Fibroblast of skin of right biceps (primary cell): ENCODE results near the gene PATJ.
"Not testable (repeated sequence)": the region's sequence is repeated elsewhere in the genome, so short reads cannot be mapped to it uniquely, and the experiment has no call there.

Source experiments
- DNase-seq: peaks from one replicate; pipeline ENCODE4 v3.0.0-alpha.2; 2013

Gene PATJ

GRCh38 chr1:62184336-62184735 lies 442.1 kb downstream of the PATJ start:
- no peak for DNase-seq

DNA sequence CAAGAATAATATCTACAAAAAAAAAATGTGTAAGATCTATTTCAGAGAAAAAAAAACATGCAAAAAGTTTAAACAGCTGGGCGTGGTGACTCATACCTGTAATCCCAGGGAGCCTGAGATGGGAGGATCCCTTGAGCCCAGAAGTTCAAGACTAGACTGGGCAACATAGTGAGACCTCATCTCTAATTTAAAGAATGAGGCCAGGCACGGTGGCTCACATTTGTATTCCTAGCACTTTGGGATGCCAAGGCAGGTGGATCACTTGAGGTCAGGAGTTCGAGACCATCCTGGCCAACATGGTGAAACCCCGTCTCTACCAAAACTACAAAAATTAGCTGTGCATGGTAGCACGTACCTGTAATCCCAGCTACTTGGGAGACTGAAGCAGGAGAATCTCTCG lies 443.0 kb downstream of the PATJ start:
- DNase-seq: not testable (repeated sequence)

DNA sequence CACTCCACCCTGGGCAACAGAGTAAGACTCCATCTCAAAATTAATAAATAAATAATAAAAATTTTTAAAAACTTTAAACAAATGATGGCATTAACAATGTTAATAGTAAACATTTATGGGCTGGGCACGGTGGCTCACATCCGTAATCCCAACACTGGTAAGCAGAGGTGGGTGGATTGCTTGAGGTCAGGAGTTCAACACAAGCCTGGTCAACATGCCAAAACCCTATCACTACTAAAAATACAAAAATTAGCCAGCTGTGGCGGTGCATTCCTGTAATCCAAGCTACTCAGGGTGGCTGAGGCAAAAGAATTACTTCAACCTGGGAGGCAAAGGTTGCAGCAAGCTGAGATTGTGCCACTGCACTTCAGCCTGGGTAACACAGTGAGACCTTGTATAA lies 443.4 kb downstream of the PATJ start:
- DNase-seq: no peak

- no peak for DNase-seq
Measured at GRCh38 chr1:62187548-62187947, 445.3 kb downstream of the PATJ start.

GRCh38 chr1:62188111-62188510 lies 445.8 kb downstream of the PATJ start:
- no peak for DNase-seq

- DNase-seq: peak; percentile 45
Measured at GRCh38 chr1:62194651-62195544, 452.6 kb downstream of the PATJ start, which contains the start of gene L1TD1. TSS of gene L1TD1 (plus strand) at chr1:62194849. CDS start at chr1:62206629, 11,780 bp downstream.

DNA sequence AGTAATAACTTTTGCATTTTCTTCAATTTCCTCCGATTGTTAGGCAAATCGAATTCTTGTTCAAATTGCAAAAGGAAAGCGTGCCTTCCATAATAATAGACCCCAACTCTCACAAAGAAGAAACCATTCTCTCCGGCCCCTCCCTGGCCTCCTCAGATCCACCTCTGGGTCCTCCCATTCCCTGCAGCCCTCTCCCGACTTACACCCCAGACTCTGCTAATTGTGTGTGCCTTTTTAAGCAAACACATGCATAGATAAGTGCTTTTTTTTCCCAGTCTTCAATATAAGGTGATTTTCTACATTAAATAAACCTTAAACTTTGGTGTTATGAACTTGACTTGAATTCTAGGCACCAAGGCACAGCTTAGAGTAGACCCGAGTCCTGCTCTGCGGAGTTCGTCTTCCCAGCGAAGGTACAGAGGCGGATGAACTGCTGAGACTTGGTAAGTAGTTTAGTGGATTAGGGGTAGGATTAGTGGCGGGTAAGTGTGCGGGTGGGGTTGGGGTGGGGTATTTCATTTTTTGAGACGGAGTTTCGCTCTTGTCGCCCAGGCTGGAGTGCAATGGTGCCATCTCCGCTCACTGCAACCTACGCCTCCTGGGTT lies 453.9 kb downstream of the PATJ start:
- DNase-seq: no peak

GRCh38 chr1:62198069-62198780 lies 455.9 kb downstream of the PATJ start:
- DNase-seq: no peak

GRCh38 chr1:62198781-62199125 lies 456.5 kb downstream of the PATJ start:
- peak; percentile 16 for DNase-seq

DNA sequence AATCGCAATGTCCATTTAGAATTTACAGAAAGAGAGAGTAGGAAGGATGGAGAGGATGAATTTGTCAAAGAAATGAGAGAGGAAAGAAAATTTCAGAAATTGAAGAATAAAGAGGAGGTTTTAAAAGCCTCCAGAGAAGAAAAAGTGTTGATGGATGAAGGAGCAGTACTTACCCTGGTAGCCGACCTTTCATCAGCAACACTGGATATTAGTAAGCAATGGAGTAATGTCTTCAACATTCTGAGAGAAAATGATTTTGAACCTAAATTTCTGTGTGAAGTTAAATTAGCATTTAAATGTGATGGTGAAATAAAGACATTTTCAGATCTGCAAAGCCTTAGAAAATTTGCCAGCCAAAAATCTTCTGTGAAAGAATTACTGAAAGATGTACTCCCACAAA lies 464.9 kb downstream of the PATJ start:
- DNase-seq: no peak

GRCh38 chr1:62208087-62208486 lies 465.8 kb downstream of the PATJ start:
- DNase-seq: no peak

- no peak for DNase-seq
Measured at GRCh38 chr1:62208970-62209369, 466.7 kb downstream of the PATJ start.

DNA sequence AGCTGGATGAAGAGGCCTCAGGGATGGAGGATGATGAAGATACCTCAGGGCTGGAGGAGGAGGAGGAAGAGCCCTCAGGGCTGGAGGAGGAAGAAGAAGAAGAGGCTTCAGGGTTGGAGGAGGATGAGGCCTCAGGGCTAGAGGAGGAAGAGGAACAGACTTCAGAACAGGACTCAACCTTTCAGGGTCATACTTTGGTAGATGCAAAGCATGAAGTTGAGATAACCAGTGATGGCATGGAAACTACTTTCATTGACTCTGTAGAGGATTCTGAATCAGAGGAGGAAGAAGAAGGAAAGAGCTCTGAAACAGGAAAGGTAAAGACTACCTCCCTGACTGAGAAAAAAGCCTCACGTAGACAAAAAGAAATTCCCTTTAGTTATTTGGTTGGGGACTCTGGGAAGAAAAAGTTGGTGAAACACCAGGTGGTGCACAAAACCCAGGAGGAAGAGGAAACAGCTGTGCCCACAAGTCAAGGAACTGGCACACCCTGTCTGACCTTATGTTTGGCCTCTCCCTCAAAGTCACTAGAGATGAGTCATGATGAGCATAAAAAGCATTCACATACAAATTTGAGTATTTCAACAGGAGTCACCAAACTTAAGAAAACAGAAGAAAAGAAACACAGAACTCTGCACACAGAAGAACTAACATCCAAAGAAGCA lies 467.8 kb downstream of the PATJ start:
- DNase-seq: no peak

DNA sequence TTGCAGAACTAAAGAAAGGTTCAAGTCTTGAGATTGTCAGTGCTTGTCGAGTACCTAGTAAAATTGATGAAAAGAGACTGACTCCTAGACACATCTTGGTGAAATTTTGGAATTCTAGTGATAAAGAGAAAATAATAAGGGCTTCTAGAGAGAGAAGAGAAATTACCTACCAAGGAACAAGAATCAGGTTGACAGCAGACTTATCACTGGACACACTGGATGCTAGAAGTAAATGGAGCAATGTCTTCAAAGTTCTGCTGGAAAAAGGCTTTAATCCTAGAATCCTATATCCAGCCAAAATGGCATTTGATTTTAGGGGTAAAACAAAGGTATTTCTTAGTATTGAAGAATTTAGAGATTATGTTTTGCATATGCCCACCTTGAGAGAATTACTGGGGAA lies 468.7 kb downstream of the PATJ start:
- no peak for DNase-seq

DNA sequence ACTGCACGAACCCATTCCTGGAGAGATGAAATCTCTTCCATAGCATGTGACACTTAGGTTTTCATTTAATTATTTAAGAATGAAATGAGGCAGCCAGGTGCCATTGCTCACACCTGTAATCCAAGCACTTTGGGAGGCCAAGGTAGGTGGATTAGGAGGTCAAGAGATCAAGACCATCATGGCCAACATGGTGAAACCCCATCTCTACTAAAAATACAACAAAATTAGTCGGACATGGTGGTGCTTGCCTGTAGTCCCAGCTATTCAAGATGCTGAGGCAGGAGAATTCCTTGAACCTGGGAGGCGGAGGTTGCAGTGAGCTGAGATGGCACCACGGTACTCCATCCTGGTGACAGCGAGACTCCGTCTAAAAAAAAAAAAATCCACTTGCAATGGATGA lies 470.1 kb downstream of the PATJ start:
- no peak for DNase-seq

- no peak for DNase-seq
Measured at GRCh38 chr1:62213075-62213914, 471.0 kb downstream of the PATJ start.

DNA sequence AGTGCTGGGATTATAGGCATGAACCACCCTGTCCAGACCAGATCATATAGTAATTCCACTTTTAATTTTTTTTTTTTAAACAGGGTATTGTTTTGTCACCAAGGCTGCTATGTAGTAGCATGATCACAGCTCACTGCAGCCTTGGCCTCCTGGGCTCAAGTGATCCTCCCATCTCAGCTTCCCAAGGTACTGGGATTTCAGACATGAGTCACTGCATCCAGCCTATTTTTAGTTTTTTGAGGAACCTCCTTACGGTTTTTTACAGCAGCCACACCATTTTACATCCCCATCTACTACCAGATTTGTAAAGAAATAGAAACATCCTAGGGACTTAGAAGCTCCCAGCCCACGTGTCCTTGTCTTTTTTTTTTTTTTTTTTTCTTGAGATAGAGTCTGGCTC lies 476.3 kb downstream of the PATJ start:
- peak; percentile 31 for DNase-seq

DNA sequence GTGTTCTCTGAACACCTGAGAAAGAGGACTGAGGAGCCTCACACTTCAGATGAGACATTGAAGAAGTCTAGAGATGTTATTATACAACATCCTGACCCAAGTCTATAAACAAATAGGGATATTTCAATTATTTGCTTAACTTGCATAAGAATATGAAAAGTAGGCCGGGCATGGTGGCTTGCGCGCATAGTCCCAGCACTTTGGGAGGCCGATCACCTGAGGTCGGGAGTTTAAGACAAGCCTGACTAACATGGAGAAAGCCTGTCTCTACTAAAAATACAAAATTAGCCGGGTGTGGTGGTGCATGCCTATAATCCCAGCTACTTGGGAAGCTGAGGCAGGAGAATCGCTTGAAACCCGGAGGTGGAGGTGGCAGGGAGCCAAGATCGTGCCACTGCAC lies 478.2 kb downstream of the PATJ start:
- not testable (repeated sequence) for DNase-seq

DNA sequence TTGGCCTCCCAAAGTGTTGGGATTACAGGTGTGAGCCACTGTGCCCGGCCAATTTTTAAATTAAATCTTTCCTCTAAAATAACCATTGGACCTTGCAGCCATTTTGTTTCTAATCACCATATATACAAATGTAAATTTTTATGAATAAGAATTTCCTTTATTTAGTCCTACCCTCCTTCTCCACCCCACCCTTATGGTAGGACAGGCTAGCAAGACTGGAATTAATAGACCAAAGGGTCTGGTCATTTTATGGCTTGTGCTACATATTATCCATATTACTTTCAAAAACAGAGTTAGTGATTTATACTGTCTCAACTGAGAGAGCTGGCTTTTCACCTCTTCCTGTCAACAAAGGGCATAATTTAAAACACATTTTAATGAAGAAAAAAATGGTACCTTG lies 478.9 kb downstream of the PATJ start:
- DNase-seq: no peak

GRCh38 chr1:62222321-62222720 lies 480.0 kb downstream of the PATJ start:
- no peak for DNase-seq

DNA sequence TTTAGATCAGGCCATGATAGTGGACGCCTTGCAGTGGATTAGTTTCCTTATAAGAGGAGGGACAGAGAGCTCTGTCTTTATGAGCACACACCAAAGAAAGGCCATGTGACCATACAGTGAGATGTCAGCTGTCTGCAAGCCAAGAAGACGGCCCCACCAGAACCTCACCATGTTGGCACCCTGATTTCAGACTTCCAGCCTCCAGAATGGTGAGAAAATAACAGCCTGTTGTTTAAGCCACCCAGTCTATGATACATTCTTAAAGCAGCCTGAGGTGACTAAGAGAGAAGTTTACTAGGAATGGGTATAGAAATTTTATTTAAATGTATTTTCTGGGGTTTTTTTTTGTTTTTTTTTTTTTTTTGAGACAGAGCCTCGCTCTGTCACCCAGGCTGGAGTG lies 481.9 kb downstream of the PATJ start:
- DNase-seq: no peak

GRCh38 chr1:62227496-62227895 lies 485.2 kb downstream of the PATJ start:
- no peak for DNase-seq
